Esophagus muscularis mucosa (tissue), 3 donors: Measurements from ENCODE around the gene SH3BP5.
A peak's percentile ranks its signal among the peaks of the same experiment; 100 is the strongest.

ENCODE experiments used
- CTCF ChIP-seq, 3 experiments: fragments of 200-600 bp in 2 of 3; fragments of 450-650 bp in 1 of 3; sonication (generic) in 2 of 3; IDR thresholded peaks; one replicate each; pipeline ENCODE4 v1.5.1; 2017 to 2019; ENCODE audit warnings: antibody characterized with exemption in 3 of 3, mild to moderate bottlenecking in 2 of 3, moderate library complexity in 1 of 3
- POLR2AphosphoS5 ChIP-seq, 2 donors: sonication (generic); formaldehyde crosslinking; IDR thresholded peaks; one replicate each; pipeline ENCODE4 v1.6.1; 2017; ENCODE audit warnings: antibody characterized with exemption in 2 of 2

GRCh38 chr3:15294929-15295328 lies 37.5 kb downstream of the SH3BP5 start:
- peak in 1 of 2 donors; percentile 19 for TF ChIP-seq POLR2AphosphoS5 (IDR thresholded peaks at IDR 0.05)
- TF ChIP-seq CTCF (IDR thresholded peaks at IDR 0.05): no peak
